ENCODE data around the gene RAD9B. TPM values are rescaled to one million over a fixed set of nuclear protein-coding genes. Genes with fewer than 3 reads are reported as not detected.

Gene RAD9B
- total RNA-seq, 1 experiment from 2014 or later = 0.41 TPM

DNA sequence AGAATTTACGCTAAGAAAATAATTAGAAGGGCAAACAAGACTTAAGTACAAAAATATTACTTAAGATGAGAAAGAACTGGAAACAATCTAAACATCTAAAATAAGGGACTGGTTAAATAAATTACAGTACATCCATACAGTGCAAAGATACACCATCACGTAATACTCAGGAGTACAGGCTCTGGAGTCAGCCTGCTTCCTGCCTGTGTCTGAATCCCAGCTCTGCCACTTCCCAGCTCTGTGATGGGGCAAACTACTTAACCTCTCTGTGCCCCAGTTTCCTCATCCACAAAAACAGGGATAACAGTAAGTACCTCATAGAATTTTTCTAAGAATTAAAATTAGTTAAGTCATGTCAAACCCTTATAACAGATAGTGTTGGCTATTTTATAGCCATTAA is 45.0 kb downstream of the RAD9B start:
- no peak for DNase-seq (ENCODE audit: low spot score)
- in situ Hi-C loops (cut with HindIII; ENCODE audit: low sequenced_read_pairs) = no loop called here

- in situ Hi-C loops (cut with HindIII; ENCODE audit: low sequenced_read_pairs) = no loop called here
Measured at GRCh38 chr12:110548678-110549077, 46.5 kb downstream of the RAD9B start.

DNA sequence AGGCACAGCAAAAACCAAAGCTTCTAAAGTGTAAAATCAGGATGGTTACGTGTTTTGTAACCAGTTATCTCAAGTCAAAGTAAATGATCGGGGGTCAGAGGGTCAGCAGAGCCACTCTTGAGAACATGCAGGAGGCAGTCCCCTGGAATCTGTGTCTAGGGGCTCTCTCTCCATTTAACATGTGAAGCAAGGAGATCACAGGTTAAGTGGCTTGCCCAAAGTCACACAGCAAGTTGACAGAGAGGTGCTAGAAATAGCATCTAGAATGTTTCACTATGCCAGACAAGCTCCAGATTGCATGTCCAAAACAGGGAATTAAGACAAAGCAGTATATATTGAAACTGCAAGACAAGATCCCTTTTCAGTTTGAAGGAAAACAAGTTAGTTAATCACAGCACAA is 47.6 kb downstream of the RAD9B start:
- no peak for DNase-seq (ENCODE audit: low spot score)
- in situ Hi-C loops (cut with HindIII; ENCODE audit: low sequenced_read_pairs) = no loop called here

More at GRCh38 chr12:110548678-110549077, 46.5 kb downstream of the RAD9B start:
- DNase-seq (ENCODE audit: low spot score) = no peak

GRCh38 chr12:110550981-110551380 is 48.9 kb downstream of the RAD9B start:
- in situ Hi-C loops (cut with HindIII; ENCODE audit: low sequenced_read_pairs) = no loop called here

More at GRCh38 chr12:110550981-110551380, 48.9 kb downstream of the RAD9B start:
- DNase-seq (ENCODE audit: low spot score) = no peak

Other genes starting within 250 kb of the RAD9B start
- 15.1 and 20.3 TPM in 2 replicates for gene ATP2A2, start 221.1 kb upstream of the RAD9B start, total RNA-seq (2014; rRNA removed; shearing (Covaris generic))
- 50.5 and 61.0 TPM in 2 replicates for gene ANAPC7, start 98.6 kb upstream of the RAD9B start, total RNA-seq (2014; rRNA removed; shearing (Covaris generic))
- gene ARPC3, start 52.0 kb upstream of the RAD9B start, total RNA-seq (2014; rRNA removed; shearing (Covaris generic)) = 601 and 663 TPM in 2 replicates
- 33.8 and 59.0 TPM in 2 replicates for gene GPN3, start 34.1 kb upstream of the RAD9B start, total RNA-seq (2014; rRNA removed; shearing (Covaris generic))
- 68.9 and 76.3 TPM in 2 replicates for gene FAM216A, start 33.5 kb upstream of the RAD9B start, total RNA-seq (2014; rRNA removed; shearing (Covaris generic))
- 35.3 and 45.0 TPM in 2 replicates for gene VPS29, start 220 bp upstream of the RAD9B start, total RNA-seq (2014; rRNA removed; shearing (Covaris generic))
- 11.7 and 15.3 TPM in 2 replicates for gene PPTC7, start 81.0 kb downstream of the RAD9B start, total RNA-seq (2014; rRNA removed; shearing (Covaris generic))
- gene TCTN1, start 111.8 kb downstream of the RAD9B start, total RNA-seq (2014; rRNA removed; shearing (Covaris generic)) = 24.8 and 28.4 TPM in 2 replicates
- gene HVCN1, start 186.8 kb downstream of the RAD9B start, total RNA-seq (2014; rRNA removed; shearing (Covaris generic)) = not detected in 2 replicates
- gene PPP1CC, start 240.6 kb downstream of the RAD9B start, total RNA-seq (2014; rRNA removed; shearing (Covaris generic)) = 134 and 200 TPM in 2 replicates